ENCODE data around the gene VWC2L. TPM values are rescaled to one million over a fixed set of nuclear protein-coding genes. Genes with fewer than 3 reads are reported as not detected.

VWC2L gene
- total RNA-seq, 1 donor: not detected

- Histone ChIP-seq H3K4me2 (ENCODE audit: insufficient read depth, low read length) (no peak overlapping the region), H3K79me2 (ENCODE audit: insufficient read depth, low read length) (no peaks in the 10 kb centered on the region), H2AFZ (ENCODE audit: low read length) (no peak overlapping the region), H4K20me1 (ENCODE audit: insufficient read depth, low read length) (no peaks in the 10 kb centered on the region), H3K36me3 (ENCODE audit: insufficient read depth, low read length) (no peaks in the 10 kb centered on the region), H3K4me3 (ENCODE audit: insufficient read depth, low read length) (no peak overlapping the region), H3K27me3 (ENCODE audit: insufficient read depth, low read length) (no peaks in the 10 kb centered on the region), H3K4me1 (ENCODE audit: insufficient read depth, low read length) (no peaks in the 10 kb centered on the region), H3K27ac (ENCODE audit: low read depth, low read length) (no peak overlapping the region), H3K9me3 (ENCODE audit: low read depth, low read length) (no peaks in the 10 kb centered on the region)
- TF ChIP-seq, protein P1, sequence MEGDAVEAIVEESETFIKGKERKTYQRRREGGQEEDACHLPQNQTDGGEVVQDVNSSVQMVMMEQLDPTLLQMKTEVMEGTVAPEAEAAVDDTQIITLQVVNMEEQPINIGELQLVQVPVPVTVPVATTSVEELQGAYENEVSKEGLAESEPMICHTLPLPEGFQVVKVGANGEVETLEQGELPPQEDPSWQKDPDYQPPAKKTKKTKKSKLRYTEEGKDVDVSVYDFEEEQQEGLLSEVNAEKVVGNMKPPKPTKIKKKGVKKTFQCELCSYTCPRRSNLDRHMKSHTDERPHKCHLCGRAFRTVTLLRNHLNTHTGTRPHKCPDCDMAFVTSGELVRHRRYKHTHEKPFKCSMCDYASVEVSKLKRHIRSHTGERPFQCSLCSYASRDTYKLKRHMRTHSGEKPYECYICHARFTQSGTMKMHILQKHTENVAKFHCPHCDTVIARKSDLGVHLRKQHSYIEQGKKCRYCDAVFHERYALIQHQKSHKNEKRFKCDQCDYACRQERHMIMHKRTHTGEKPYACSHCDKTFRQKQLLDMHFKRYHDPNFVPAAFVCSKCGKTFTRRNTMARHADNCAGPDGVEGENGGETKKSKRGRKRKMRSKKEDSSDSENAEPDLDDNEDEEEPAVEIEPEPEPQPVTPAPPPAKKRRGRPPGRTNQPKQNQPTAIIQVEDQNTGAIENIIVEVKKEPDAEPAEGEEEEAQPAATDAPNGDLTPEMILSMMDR (IDR thresholded peaks at IDR 0.05; ENCODE audit: extremely low read depth, low read depth, low read length): no peak
- no peak for DNase-seq (ENCODE audit: insufficient read length, low spot score, missing footprints)
Measured at GRCh38 chr2:214611015-214611414, 200.2 kb downstream of the VWC2L start.

DNA sequence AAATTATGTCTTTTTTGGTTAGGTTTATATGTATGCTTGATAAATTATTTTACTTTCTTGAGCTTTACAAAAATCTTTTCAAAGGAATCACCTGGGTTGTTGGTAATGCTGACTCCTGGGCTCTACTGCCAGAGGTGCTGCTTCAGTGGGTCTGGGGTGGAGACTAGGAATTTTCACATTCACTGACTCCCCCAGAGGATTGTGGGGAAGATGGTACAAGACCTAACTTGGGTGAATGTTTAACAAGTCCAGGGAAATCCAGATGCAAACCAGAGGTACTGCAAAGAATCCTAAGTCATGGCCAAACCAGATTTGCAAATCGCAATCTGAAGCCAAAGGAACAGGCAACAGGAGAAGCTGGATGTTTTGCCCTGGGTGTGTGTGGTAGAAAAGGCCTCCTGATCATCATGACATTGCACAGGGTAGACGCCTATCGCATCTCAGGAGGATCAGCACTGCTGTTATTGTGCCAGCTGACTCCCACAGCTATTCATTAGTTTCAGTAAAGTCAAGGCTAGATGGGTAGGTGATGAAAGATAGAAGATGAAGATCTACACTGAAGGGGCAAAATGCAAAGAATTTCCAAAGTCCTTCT, 213.4 kb downstream of the VWC2L start:
- Histone ChIP-seq H3K4me1 (ENCODE audit: insufficient read depth, low read length) (no peaks in the 10 kb centered on the region), H4K20me1 (ENCODE audit: insufficient read depth, low read length) (no peaks in the 10 kb centered on the region), H2AFZ (ENCODE audit: low read length) (no peak overlapping the region), H3K36me3 (ENCODE audit: insufficient read depth, low read length) (no peaks in the 10 kb centered on the region), H3K4me2 (ENCODE audit: insufficient read depth, low read length) (no peak overlapping the region), H3K27ac (ENCODE audit: low read depth, low read length) (no peak overlapping the region), H3K4me3 (ENCODE audit: insufficient read depth, low read length) (no peak overlapping the region), H3K27me3 (ENCODE audit: insufficient read depth, low read length) (no peaks in the 10 kb centered on the region), H3K79me2 (ENCODE audit: insufficient read depth, low read length) (no peaks in the 10 kb centered on the region), H3K9me3 (ENCODE audit: low read depth, low read length) (no peaks in the 10 kb centered on the region)
- DNase-seq (ENCODE audit: insufficient read length, low spot score, missing footprints): no peak
- TF ChIP-seq, protein P1 (IDR thresholded peaks at IDR 0.05; ENCODE audit: extremely low read depth, low read depth, low read length): no peak

GRCh38 chr2:214628091-214628490, 217.2 kb downstream of the VWC2L start:
- Histone ChIP-seq H2AFZ (ENCODE audit: low read length) (no peak overlapping the region), H3K79me2 (ENCODE audit: insufficient read depth, low read length) (no peaks in the 10 kb centered on the region), H3K9me3 (ENCODE audit: low read depth, low read length) (no peaks in the 10 kb centered on the region), H3K36me3 (ENCODE audit: insufficient read depth, low read length) (no peaks in the 10 kb centered on the region), H3K27ac (ENCODE audit: low read depth, low read length) (no peak overlapping the region), H3K27me3 (ENCODE audit: insufficient read depth, low read length) (no peaks in the 10 kb centered on the region), H3K4me2 (ENCODE audit: insufficient read depth, low read length) (no peak overlapping the region), H4K20me1 (ENCODE audit: insufficient read depth, low read length) (no peaks in the 10 kb centered on the region), H3K4me3 (ENCODE audit: insufficient read depth, low read length) (no peak overlapping the region), H3K4me1 (ENCODE audit: insufficient read depth, low read length) (no peaks in the 10 kb centered on the region)
- no peak for DNase-seq (ENCODE audit: insufficient read length, low spot score, missing footprints)
- TF ChIP-seq, protein P1 (IDR thresholded peaks at IDR 0.05; ENCODE audit: extremely low read depth, low read depth, low read length): no peak

Data from osteoblast (primary cell).